GM19025 (cell line): ENCODE data around the gene SND1.
"Not testable (repeated sequence)": the region's sequence is repeated elsewhere in the genome, so short reads cannot be mapped to it uniquely, and the experiment has no call there.

Source experiments
- ATAC-seq: cut with Tn5 transposase; IDR thresholded peaks from one replicate; pipeline ENCODE4 v1.9.1; 2021; ENCODE audit warnings: mild to moderate bottlenecking, low read depth, moderate library complexity; ENCODE audit not compliant: unreplicated experiment

Gene SND1

GRCh38 chr7:127900732-127901685 lies 249.0 kb downstream of the SND1 start:
- ATAC-seq, result no peak

GRCh38 chr7:127901895-127902703 lies 250.1 kb downstream of the SND1 start:
- ATAC-seq, result no peak

GRCh38 chr7:127902753-127903152 lies 250.8 kb downstream of the SND1 start:
- not testable (repeated sequence) for ATAC-seq

- no peak for ATAC-seq
These were observed 252.1 kb downstream of the SND1 start for GRCh38 chr7:127903892-127904669.

GRCh38 chr7:127904670-127904985 lies 252.6 kb downstream of the SND1 start:
- ATAC-seq, result no peak

- no peak for ATAC-seq
These were observed 253.0 kb downstream of the SND1 start for GRCh38 chr7:127905021-127905420.

- no peak for ATAC-seq
These were observed 253.7 kb downstream of the SND1 start for GRCh38 chr7:127905491-127906330.

GRCh38 chr7:127907110-127908040 lies 255.4 kb downstream of the SND1 start:
- ATAC-seq, result no peak

GRCh38 chr7:127908430-127909258 lies 256.6 kb downstream of the SND1 start:
- ATAC-seq, result no peak

GRCh38 chr7:127909424-127910152 lies 257.6 kb downstream of the SND1 start:
- ATAC-seq, result no peak

GRCh38 chr7:127910670-127911069 lies 258.7 kb downstream of the SND1 start:
- ATAC-seq, result no peak

GRCh38 chr7:127911968-127912511 lies 260.0 kb downstream of the SND1 start:
- ATAC-seq, result peak; percentile 67

GRCh38 chr7:127912901-127913300 lies 260.9 kb downstream of the SND1 start:
- ATAC-seq, result no peak

- ATAC-seq, result no peak
These were observed 261.7 kb downstream of the SND1 start for GRCh38 chr7:127913686-127914085.

GRCh38 chr7:127914693-127915092 lies 262.7 kb downstream of the SND1 start:
- no peak for ATAC-seq

GRCh38 chr7:127916735-127917134 lies 264.7 kb downstream of the SND1 start:
- ATAC-seq, result no peak

GRCh38 chr7:127918130-127918529 lies 266.1 kb downstream of the SND1 start:
- no peak for ATAC-seq
